ENCODE data around the gene DOCK10.
"Not testable (repeated sequence)": the region's sequence is repeated elsewhere in the genome, so short reads cannot be mapped to it uniquely, and the experiment has no call there.

DOCK10 gene

DNA sequence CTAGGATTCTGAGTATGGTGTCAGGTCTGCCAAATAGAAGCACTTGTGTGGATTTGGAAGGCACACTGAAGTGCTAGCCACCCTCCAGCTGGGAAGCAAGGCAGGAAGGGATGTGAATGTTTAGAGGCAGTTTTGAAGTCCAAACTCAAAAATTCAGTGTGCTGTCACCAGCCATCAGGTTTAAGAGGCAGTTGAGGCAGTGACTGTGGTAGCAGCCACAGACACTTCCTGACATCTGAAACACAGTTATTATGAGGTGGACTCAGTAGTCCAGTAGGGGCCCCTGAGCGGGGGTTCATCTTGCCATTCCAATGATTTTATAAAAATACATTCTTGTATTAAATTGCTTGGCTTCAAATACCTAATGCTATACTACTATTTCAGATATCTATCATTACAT lies 13.4 kb upstream of the DOCK10 start:
- ChIA-PET POLR2A (ENCODE audit: low non-redundant PET) (no interaction called here), CTCF (no interaction called here)
- DNase-seq (ENCODE audit: low spot score) = no peak
- TF ChIP-seq, protein P1, sequence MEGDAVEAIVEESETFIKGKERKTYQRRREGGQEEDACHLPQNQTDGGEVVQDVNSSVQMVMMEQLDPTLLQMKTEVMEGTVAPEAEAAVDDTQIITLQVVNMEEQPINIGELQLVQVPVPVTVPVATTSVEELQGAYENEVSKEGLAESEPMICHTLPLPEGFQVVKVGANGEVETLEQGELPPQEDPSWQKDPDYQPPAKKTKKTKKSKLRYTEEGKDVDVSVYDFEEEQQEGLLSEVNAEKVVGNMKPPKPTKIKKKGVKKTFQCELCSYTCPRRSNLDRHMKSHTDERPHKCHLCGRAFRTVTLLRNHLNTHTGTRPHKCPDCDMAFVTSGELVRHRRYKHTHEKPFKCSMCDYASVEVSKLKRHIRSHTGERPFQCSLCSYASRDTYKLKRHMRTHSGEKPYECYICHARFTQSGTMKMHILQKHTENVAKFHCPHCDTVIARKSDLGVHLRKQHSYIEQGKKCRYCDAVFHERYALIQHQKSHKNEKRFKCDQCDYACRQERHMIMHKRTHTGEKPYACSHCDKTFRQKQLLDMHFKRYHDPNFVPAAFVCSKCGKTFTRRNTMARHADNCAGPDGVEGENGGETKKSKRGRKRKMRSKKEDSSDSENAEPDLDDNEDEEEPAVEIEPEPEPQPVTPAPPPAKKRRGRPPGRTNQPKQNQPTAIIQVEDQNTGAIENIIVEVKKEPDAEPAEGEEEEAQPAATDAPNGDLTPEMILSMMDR (conservative IDR thresholded peaks at IDR 0.05; ENCODE audit: low read depth) = no peak
- no peak overlapping the region for H3K27ac ChIP-seq

DNA sequence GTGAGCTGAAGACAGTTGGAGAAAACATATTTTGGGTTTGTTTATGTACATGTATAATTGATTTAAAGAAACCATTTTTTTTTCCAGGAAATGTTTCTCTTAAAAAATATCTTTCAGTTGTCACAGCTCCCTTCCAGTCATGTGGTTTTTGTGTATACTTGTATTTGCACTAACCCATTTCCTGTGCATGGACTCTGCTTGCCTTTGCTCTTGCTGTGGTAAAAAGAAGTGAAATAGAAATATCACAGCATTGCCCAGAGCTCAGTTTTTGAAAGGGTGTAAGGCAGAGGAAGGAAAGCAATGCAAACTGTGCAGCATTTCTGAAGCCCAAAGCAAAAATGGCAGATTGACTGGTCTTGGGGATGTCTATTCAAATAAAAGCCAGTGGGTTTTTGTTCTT lies 10.4 kb upstream of the DOCK10 start:
- ChIA-PET CTCF (interaction anchor here (0.6 kb wide), 2 partner anchors 744 to 1980 kb away, joined by 3 read pairs; no protein-coding TSS in a partner anchor), POLR2A (ENCODE audit: low non-redundant PET) (no interaction called here)
- DNase-seq (ENCODE audit: low spot score) = no peak
- no peak overlapping the region for H3K27ac ChIP-seq
- TF ChIP-seq, protein P1 (conservative IDR thresholded peaks at IDR 0.05; ENCODE audit: low read depth) = no peak

DNA sequence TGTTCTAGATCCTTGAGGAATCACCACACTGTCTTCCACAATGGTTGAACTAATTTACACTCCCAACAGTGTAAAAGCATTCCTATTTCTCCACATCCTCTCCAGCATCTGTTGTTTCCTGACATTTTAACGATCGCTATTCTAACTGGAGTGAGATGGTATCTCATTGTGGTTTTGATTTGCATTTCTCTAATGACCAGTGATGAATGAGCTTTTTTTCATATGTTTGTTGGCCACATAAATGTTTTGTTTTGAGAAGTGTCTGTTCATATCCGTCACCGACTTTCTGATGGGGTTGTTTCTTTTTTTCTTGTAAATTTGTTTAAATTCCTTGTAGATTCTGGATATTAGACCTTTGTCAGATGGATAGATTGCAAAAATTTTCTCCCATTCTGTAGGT lies 5.2 kb upstream of the DOCK10 start:
- H3K27ac ChIP-seq; POLR2A ChIA-PET (ENCODE audit: low non-redundant PET); DNase-seq (ENCODE audit: low spot score); CTCF ChIA-PET: not testable (repeated sequence)

DNA sequence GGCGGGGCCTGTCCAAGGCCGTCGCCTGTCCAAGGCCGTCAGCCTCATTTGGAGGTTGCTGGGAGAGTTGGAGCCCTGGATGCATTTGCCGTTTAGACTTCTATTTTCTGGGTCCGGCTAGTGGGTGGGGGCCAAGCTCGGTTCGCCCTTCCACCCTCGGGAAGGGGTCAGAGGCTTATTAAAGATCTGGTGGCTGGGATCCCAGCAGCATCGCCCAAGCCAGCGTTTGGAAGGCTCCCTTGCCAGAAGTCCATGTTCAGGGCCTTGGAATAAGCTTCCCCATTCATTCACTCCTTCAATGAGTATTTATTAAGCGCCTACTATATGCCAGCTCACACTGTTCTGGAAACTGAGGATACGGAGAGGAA lies 516 bp upstream of the DOCK10 start:
- TF ChIP-seq, protein P1 (conservative IDR thresholded peaks at IDR 0.05; ENCODE audit: low read depth) = no peak
- CTCF ChIA-PET = no interaction called here
- DNase-seq (ENCODE audit: low spot score) = no peak
- POLR2A ChIA-PET (ENCODE audit: low non-redundant PET) = no interaction called here
- H3K27ac ChIP-seq = no peak overlapping the region

DNA sequence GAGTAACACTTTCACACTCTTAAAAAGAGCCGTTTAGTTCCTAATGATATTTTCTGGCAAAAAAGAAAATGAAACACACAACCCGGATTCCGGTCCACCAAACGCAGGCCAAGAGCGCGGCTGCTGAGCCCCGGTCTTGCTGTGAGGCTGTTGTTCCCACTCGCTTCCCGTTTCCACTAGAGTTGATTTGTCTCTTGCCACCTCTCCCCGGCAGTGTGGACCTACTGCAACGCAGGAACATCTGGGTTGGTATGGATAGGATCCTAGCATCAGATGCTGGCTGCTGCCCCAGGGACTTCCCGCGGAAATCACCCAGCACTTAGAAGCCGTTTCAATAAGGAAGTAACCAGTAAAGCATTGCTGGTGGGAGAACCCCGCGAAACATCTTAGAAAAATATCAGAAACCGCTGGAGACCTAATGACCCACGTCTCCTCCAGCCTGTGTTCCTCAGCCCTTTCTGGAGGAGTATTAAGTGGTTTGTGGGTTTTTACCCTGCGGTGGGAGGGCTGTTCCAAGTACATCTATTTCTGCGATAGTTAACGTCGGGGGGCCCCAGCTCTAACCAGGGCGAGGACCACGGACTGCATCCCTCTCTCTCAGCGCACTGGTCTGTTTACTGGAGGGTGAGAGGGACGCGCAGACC lies 939 bp downstream of the DOCK10 start:
- H3K27ac ChIP-seq = peak overlapping the region; percentile 24
- TF ChIP-seq, protein P1 (conservative IDR thresholded peaks at IDR 0.05; ENCODE audit: low read depth) = no peak
- peak; percentile 10 for DNase-seq (ENCODE audit: low spot score)
- ChIA-PET POLR2A (ENCODE audit: low non-redundant PET) (no interaction called here), CTCF (interaction anchor here (0.6 kb wide), 1 partner anchor 17 kb away, joined by 3 read pairs; no protein-coding TSS in a partner anchor)

DNA sequence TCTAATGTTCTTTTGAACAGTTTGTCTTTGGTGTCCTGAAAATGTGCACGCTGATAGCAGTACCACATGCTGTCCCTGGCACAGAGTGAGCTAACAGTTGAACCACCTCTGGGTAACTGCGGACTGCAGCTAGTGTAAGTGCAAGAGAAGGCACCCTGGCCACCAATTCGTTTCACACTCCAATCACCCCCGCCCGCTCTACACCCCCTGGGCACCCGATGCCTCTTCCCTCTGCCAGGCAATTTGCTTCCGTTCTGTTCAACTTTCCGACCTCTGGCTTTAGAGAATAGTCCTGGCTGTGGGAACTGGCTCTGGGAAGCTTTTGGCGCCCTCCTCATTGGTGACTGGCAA lies 1.4 kb downstream of the DOCK10 start:
- ChIA-PET CTCF (no interaction called here), POLR2A (ENCODE audit: low non-redundant PET) (no interaction called here)
- TF ChIP-seq, protein P1 (conservative IDR thresholded peaks at IDR 0.05; ENCODE audit: low read depth) = no peak
- H3K27ac ChIP-seq = peak overlapping the region; percentile 24
- DNase-seq (ENCODE audit: low spot score) = no peak

DNA sequence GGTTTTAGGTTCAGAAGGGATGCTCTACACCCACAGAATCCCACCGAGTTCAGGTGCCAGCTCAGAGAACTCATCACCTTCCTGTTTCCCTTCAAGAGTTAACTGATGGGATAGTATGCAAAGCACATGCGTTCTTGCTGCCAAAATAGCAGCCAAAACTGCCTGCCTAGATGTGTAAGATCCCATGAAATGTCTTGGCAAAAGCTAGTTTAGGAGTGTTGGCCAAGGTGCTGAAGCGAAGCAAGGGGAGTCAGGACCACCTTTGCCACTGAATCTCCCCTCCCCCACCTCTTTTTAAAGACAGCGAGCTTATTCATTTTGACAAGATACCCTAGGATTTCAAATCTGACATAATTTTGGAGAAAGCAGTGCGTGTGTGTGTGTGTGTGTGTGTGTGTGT lies 2.1 kb downstream of the DOCK10 start:
- H3K27ac ChIP-seq = no peak overlapping the region
- DNase-seq (ENCODE audit: low spot score) = no peak
- POLR2A ChIA-PET (ENCODE audit: low non-redundant PET) = no interaction called here
- TF ChIP-seq, protein P1 (conservative IDR thresholded peaks at IDR 0.05; ENCODE audit: low read depth) = no peak
- CTCF ChIA-PET = no interaction called here
